Colonic mucosa (tissue), 4 donors: ENCODE measurements around the gene POGZ. TPM values are rescaled to one million over a fixed set of nuclear protein-coding genes. Genes with fewer than 3 reads are reported as not detected.

Experiments used
- DNase-seq: peaks from one replicate; pipeline ENCODE4 v3.0.0-alpha.2; 2020
- H3K27ac ChIP-seq: fragments of 200-600 bp; one replicate; pipeline ENCODE4 v1.8.0; 2021
- H3K27me3 ChIP-seq: fragments of 200-600 bp; one replicate; pipeline ENCODE4 v1.8.0; 2021
- H3K36me3 ChIP-seq: fragments of 200-600 bp; one replicate; pipeline ENCODE4 v1.8.0; 2021
- H3K4me1 ChIP-seq: fragments of 200-600 bp; one replicate; pipeline ENCODE4 v1.8.0; 2021; ENCODE audit warnings: mild to moderate bottlenecking
- H3K4me3 ChIP-seq: fragments of 200-600 bp; one replicate; pipeline ENCODE4 v1.8.0; 2021
- H3K9ac ChIP-seq, 2 donors: one replicate each; pipeline ENCODE4 v1.7.0; 2013; ENCODE audit warnings: control low read depth in 2 of 2, low read depth in 2 of 2, low read length in 2 of 2
- H3K9me3 ChIP-seq: fragments of 200-600 bp; one replicate; pipeline ENCODE4 v1.8.0; 2021
- intact Hi-C: fragments of 100-400 bp; cut with DNase I; formaldehyde crosslinking; loops from one replicate; pipeline ENCODE4 v1.14.1; 2022
- total RNA-seq, 2 donors: library from RNA; stranded (reverse); fragmentation: NEBNext Ultra II Directional in 1 of 2; extraction: Animal tissue kit (Norgen Biotek cat#: 25700) in 1 of 2; gene quantifications; one replicate each; pipeline ENCODE4 v1.2.1, GENCODE V29; 2021
- TF ChIP-seq, protein P1 (sequence below): fragments of 200-600 bp; IDR thresholded peaks from one replicate; pipeline ENCODE4 v1.8.0; 2022; ENCODE audit warnings: antibody characterized with exemption, mild to moderate bottlenecking
- donor health status: healthy.
- donor health status: DM: no; HTN: no; CAD: no.
- donor health status: DM: no; HTN: no; CAD: no.

The POGZ gene
- total RNA-seq, 2 donors from 2014 or later: 49.6 to 50.0 TPM

DNA sequence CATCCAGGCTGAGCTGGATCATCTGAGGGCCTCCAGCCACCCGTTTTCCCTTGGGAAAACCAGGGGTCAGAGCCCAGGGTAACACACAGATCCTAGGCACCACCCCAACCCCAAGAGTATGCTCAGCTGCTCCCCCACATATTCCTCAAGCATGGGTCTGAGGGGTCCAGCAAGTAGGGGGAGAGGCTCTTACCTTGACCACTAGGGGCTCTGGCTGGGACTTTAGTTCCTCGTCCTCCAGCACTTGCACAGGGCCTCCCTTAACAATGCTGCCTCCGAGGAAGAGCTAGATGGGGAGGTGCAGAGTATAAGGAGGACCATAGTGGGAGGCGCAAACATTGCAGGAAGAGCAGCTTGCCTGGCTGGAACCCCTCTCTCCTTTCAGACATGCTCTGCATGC lies 94.3 kb downstream of the POGZ start:
- TF ChIP-seq, protein P1, sequence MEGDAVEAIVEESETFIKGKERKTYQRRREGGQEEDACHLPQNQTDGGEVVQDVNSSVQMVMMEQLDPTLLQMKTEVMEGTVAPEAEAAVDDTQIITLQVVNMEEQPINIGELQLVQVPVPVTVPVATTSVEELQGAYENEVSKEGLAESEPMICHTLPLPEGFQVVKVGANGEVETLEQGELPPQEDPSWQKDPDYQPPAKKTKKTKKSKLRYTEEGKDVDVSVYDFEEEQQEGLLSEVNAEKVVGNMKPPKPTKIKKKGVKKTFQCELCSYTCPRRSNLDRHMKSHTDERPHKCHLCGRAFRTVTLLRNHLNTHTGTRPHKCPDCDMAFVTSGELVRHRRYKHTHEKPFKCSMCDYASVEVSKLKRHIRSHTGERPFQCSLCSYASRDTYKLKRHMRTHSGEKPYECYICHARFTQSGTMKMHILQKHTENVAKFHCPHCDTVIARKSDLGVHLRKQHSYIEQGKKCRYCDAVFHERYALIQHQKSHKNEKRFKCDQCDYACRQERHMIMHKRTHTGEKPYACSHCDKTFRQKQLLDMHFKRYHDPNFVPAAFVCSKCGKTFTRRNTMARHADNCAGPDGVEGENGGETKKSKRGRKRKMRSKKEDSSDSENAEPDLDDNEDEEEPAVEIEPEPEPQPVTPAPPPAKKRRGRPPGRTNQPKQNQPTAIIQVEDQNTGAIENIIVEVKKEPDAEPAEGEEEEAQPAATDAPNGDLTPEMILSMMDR: no peak
- DNase-seq: no peak
- Histone ChIP-seq H3K4me1 (no peaks in the 10 kb centered on the region), H3K9me3 (no peaks in the 10 kb centered on the region), H3K27ac (no peak overlapping the region), H3K36me3 (peaks cover 7% of the 10 kb centered on the region), H3K27me3 (no peaks in the 10 kb centered on the region), H3K4me3 (no peak overlapping the region), H3K9ac (no peak overlapping the region)
- intact Hi-C loops: no loop called here

DNA sequence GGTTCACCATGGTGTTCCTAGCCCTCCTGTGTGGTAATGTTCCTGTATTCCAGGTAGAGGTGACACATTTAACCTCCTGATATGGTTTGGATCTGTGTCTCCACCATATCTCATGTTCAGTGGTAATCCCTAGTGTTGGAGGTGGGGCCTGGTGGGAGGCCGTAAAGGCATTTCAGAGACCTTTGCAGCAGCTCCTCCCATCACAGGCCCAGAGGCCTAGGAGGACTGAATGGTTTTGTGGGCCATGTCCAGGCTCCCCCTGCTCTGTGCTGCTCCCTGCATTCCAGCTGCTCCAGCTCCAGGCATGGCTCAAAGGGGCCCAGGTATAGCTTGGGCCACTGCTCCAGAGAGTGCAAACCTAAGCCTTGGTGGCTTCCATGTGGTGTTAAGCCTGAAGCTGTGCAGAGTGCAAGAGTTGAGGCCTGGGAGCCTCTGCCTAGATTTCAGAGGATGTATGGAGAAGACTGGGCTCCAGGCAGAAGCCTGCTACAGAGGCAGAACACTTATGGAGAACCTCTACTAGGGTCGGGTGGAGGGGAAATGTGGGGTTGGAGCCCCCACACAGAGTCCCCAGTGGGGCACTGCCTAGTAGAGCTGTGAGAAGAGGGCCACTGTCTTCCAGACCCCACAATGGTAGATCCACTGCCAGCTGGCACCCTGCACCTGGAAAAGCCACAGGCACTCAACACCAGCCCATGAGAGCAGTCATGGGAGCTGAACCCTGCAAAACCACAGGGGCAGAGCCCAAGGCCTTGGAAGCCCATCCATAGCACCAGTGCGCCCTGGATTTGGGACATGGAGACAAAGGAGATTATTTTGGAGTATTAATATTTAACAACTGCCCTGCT lies 96.8 kb downstream of the POGZ start:
- H3K36me3 ChIP-seq: peaks cover 7% of the 10 kb centered on the region

DNA sequence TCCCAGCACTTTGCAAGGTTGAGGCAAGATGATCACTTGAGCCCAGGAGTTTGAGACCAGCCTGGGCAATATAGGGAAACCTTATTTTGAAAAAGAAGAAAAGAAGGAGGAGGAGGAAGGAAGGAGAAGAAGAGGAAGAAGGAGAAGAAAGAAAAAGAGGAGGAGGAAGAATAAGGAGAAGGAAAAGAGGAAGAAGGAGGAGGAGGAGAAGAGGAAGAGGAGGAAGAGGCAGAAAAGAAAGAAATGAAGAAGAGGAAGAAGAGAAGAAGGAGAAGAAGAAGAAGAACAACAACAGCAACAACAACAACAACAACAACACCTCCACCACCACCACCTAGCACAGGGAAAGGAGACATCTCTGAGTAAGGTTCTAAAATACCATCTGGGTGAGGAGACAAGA lies 97.4 kb downstream of the POGZ start:
- Histone ChIP-seq H3K4me1 (no peaks in the 10 kb centered on the region), H3K36me3 (peaks cover 7% of the 10 kb centered on the region), H3K27ac (no peak overlapping the region), H3K9ac (no peak overlapping the region), H3K9me3 (no peaks in the 10 kb centered on the region), H3K4me3 (no peak overlapping the region), H3K27me3 (no peaks in the 10 kb centered on the region)
- intact Hi-C loops: no loop called here
- TF ChIP-seq, protein P1: no peak
- no peak for DNase-seq

More for the DNA sequence above, 96.8 kb downstream of the POGZ start:
- H3K27me3 ChIP-seq: no peaks in the 10 kb centered on the region
- DNase-seq: no peak
- TF ChIP-seq, protein P1: no peak
- H3K9ac ChIP-seq: no peak overlapping the region
- H3K4me3 ChIP-seq: no peak overlapping the region
- no peaks in the 10 kb centered on the region for H3K4me1 ChIP-seq
- H3K9me3 ChIP-seq: no peaks in the 10 kb centered on the region
- intact Hi-C loops: no loop called here
- H3K27ac ChIP-seq: no peak overlapping the region

DNA sequence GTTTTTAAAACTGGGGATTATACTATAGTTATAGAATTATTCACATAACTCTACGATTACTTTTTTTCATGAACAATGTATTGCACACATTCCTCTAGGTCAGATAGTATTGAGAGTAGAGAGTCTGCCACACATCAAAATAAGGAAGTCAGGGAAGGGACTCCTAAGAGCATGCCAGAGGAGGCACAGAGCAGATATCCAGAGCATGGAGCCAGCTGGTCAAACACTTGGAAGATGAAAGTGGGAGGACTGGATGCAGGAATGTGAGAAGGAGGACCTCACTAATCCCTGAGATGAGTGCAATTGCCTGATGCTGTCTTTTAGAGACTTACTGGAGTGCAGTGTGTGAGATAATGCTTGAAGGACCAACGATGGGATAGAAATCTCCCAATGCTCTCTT lies 102.6 kb downstream of the POGZ start:
- Histone ChIP-seq H3K36me3 (no peaks in the 10 kb centered on the region), H3K4me3 (no peak overlapping the region), H3K27ac (no peak overlapping the region), H3K4me1 (no peaks in the 10 kb centered on the region), H3K9ac (no peak overlapping the region), H3K27me3 (no peaks in the 10 kb centered on the region), H3K9me3 (no peaks in the 10 kb centered on the region)
- intact Hi-C loops: no loop called here
- no peak for DNase-seq
- TF ChIP-seq, protein P1: no peak

Other genes with a start within 250 kb of the POGZ start
- gene PSMD4, start 204.8 kb downstream of the POGZ start, total RNA-seq: 100 to 1,000 TPM; 103 to 158 TPM
- gene ZNF687, start 177.2 kb downstream of the POGZ start, total RNA-seq: 10 to 100 TPM; 27.5 to 28.4 TPM
- gene PI4KB, start 132.1 kb downstream of the POGZ start, total RNA-seq: 10 to 100 TPM; 47.2 to 53.5 TPM
- 10 to 100 TPM; 28.6 to 44.1 TPM for gene RFX5, start 112.2 kb downstream of the POGZ start, total RNA-seq
- 100 to 1,000 TPM; 744 to 902 TPM for gene SELENBP1, start 86.8 kb downstream of the POGZ start, total RNA-seq
- 100 to 1,000 TPM; 179 to 273 TPM for gene PSMB4, start 59.9 kb downstream of the POGZ start, total RNA-seq
- gene CGN, start 51.9 kb upstream of the POGZ start, total RNA-seq: 100 to 1,000 TPM; 118 to 148 TPM
- gene TUFT1, start 80.8 kb upstream of the POGZ start, total RNA-seq: 10 to 100 TPM; 25.5 to 40.6 TPM
- gene SNX27, start 152.6 kb upstream of the POGZ start, total RNA-seq: 10 to 100 TPM; 28.7 to 32.0 TPM